GM12891 (cell line): Measurements from ENCODE around the gene NGF.

Source experiments
- PAX5 ChIP-seq: IDR thresholded peaks from 2 replicates; pipeline ENCODE4 v1.6.1; 2011; ENCODE audit warnings: low read length, moderate library complexity, mild to moderate bottlenecking; ENCODE audit not compliant: insufficient read depth, severe bottlenecking
- POLR2A ChIP-seq: IDR thresholded peaks from 2 replicates; pipeline ENCODE4 v1.6.1; 2011; ENCODE audit warnings: low read depth, low read length, control low read depth
- POLR2AphosphoS5 ChIP-seq: IDR thresholded peaks from 2 replicates; pipeline ENCODE4 v1.6.1; 2011; ENCODE audit warnings: low read depth, low read length, control low read depth
- POU2F2 ChIP-seq: IDR thresholded peaks from 2 replicates; pipeline ENCODE4 v1.6.1; 2011; ENCODE audit warnings: low read depth, mild to moderate bottlenecking, control low read depth, low read length, moderate library complexity
- SPI1 ChIP-seq: IDR thresholded peaks from 2 replicates; pipeline ENCODE4 v1.6.1; 2011; ENCODE audit warnings: low read depth, low read length, control low read depth
- TAF1 ChIP-seq: IDR thresholded peaks from 2 replicates; pipeline ENCODE4 v1.6.1; 2011; ENCODE audit warnings: low read depth, low read length, control low read depth

DNA sequence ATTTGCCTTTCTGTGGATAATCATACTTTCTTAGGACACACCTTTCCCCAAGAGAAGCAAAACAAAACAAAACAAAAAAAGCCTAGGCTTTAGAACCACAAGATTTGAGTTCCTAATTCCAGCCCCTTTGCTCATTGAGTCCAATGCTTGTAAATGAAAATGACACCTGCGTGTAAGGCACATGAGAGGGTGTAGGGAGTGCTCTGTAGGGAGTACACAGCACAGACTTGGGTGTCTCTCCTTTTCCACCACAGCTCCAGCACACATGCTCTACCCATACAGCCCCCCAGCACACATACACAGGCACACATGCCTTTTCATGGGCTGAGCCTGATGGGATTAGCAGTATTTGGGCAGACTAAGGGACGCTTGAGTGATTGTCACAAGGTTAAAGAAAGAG is 9.2 kb upstream of the NGF start:
- no peak for TF ChIP-seq TAF1
- no peak for TF ChIP-seq POLR2AphosphoS5
- TF ChIP-seq POLR2A, result no peak
- TF ChIP-seq SPI1, result no peak
- no peak for TF ChIP-seq PAX5
- no peak for TF ChIP-seq POU2F2
